Measurements from ENCODE around the gene WNT7B. TPM values are rescaled to one million over a fixed set of nuclear protein-coding genes. Genes with fewer than 3 reads are reported as not detected.

Gene WNT7B
- total and polyA plus RNA-seq, 10 of the 15 experiments (the other 5 are each of a cell fraction or from before 2014, with no cell fraction given), result 0.12 TPM; not detected in 9

DNA sequence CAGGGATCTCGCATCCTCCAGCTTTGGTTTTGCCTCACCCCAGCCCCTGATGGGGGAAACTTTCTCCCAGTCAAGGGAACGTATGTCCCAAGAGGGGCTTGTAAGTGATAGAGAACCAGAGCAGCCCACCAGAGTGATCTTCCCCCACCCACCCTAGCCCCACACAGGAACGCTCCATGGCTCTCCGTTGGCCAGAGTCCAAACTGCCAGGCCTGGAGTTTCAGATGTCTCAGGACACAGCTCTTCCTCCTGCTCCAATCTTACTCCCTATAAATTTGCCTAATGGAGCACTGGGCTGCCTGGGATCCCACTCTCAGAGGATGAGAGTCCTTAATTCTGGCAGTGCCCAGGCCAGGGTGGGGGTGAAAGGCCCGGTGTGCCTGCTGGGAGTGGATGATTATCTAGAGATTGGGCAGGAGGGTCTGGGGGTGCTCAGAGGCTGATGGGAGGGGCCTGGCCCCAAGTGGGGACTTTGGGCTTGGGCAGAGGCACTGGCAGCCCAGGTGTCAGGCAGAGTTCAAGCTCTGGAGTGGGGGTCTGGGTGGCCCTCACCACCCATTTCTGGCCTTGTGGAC is 79.9 kb downstream of the WNT7B start:
- Histone ChIP-seq H4K20me1 (ENCODE audit: control insufficient read depth, insufficient read depth) (no peaks in the 10 kb centered on the region), H3K36me3 (ENCODE audit: control insufficient read depth in 2 of 2, insufficient read depth in 2 of 2, low read length in 1 of 2) (no peaks in the 10 kb centered on the region), H3K27ac (ENCODE audit: control insufficient read depth, insufficient read depth) (no peak overlapping the region), H3K4me2 (ENCODE audit: control insufficient read depth, insufficient read depth) (no peak overlapping the region), H3K9ac (ENCODE audit: control insufficient read depth, insufficient read depth, low read length) (no peak overlapping the region), H2AFZ (ENCODE audit: control insufficient read depth, low read depth, low read length) (no peak overlapping the region), H3K9me3 (replicated peaks; ENCODE audit: control insufficient read depth, insufficient read depth, low read length) (no peaks in the 10 kb centered on the region), H3K4me3 (no peak overlapping the region), H3K4me1 (ENCODE audit: control insufficient read depth, insufficient read depth, low read length) (no peaks in the 10 kb centered on the region), H3K79me2 (ENCODE audit: control insufficient read depth, insufficient read depth, low read length) (no peaks in the 10 kb centered on the region), H3K27me3 (replicated peaks in 1 of 2; ENCODE audit: control insufficient read depth in 2 of 2, insufficient read depth in 2 of 2, low read length in 1 of 2) (no peaks in the 10 kb centered on the region; a peak in 1 of 4 replicates)
- in situ Hi-C loops (cut with MboI) (no loop called here), intact Hi-C loops (cut with micrococcal nuclease; ENCODE audit: unreplicated experiment) (no loop called here)
- SMC1A ChIA-PET (ENCODE audit: uncharacterized antibody, unreplicated experiment), result no interaction called here
- RAD21 ChIA-PET (ENCODE audit: unreplicated experiment), result no interaction called here
- POLR2A ChIA-PET, result interaction anchor here (0.6 kb wide), 1 partner anchor 26 kb away, joined by 3 read pairs; no protein-coding TSS in a partner anchor
- CTCF ChIA-PET, result interaction anchor here (2.5 kb wide), 1 partner anchor 34 kb away, joined by 8 read pairs; no protein-coding TSS in a partner anchor
- no peak for ATAC-seq
- DNase-seq (ENCODE audit: low read depth, low spot score), result no peak
- no TSS peak for BruUV-seq (replicated peaks)
- no peak for FAIRE-seq
- 25% methylated on average over 5 of the region's 5 CpGs for WGBS (ENCODE audit: insufficient coverage, insufficient replicate concordance, low lambda C conversion rate, missing lambda C conversion rate)
- TF ChIP-seq MXI1 (IDR thresholded peaks at IDR 0.05; ENCODE audit: low read depth, low read length) (no peak), TCF7 (IDR thresholded peaks at IDR 0.05; ENCODE audit: borderline replicate concordance) (no peak), TBL1XR1 (IDR thresholded peaks at IDR 0.05; ENCODE audit: low read depth, low read length) (no peak), RB1 (IDR thresholded peaks at IDR 0.05; ENCODE audit: borderline replicate concordance) (no peak), MYC (IDR thresholded peaks at IDR 0.05; ENCODE audit: insufficient read depth, insufficient read length, insufficient replicate concordance, low read length, severe bottlenecking) (no peak), SP1 (IDR thresholded peaks at IDR 0.05; ENCODE audit: low read depth, low read length) (no peak), BACH1 (IDR thresholded peaks at IDR 0.05; ENCODE audit: borderline replicate concordance) (no peak), PAX5 (IDR thresholded peaks at IDR 0.05; ENCODE audit: borderline replicate concordance, low read depth, low read length) (no peak), HCFC1 (IDR thresholded peaks at IDR 0.05; ENCODE audit: low read length) (no peak)
- TF ChIP-seq, protein P1, sequence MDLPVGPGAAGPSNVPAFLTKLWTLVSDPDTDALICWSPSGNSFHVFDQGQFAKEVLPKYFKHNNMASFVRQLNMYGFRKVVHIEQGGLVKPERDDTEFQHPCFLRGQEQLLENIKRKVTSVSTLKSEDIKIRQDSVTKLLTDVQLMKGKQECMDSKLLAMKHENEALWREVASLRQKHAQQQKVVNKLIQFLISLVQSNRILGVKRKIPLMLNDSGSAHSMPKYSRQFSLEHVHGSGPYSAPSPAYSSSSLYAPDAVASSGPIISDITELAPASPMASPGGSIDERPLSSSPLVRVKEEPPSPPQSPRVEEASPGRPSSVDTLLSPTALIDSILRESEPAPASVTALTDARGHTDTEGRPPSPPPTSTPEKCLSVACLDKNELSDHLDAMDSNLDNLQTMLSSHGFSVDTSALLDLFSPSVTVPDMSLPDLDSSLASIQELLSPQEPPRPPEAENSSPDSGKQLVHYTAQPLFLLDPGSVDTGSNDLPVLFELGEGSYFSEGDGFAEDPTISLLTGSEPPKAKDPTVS (IDR thresholded peaks at IDR 0.05; ENCODE audit: low read depth, low read length), result no peak
- TF ChIP-seq, protein P2, sequence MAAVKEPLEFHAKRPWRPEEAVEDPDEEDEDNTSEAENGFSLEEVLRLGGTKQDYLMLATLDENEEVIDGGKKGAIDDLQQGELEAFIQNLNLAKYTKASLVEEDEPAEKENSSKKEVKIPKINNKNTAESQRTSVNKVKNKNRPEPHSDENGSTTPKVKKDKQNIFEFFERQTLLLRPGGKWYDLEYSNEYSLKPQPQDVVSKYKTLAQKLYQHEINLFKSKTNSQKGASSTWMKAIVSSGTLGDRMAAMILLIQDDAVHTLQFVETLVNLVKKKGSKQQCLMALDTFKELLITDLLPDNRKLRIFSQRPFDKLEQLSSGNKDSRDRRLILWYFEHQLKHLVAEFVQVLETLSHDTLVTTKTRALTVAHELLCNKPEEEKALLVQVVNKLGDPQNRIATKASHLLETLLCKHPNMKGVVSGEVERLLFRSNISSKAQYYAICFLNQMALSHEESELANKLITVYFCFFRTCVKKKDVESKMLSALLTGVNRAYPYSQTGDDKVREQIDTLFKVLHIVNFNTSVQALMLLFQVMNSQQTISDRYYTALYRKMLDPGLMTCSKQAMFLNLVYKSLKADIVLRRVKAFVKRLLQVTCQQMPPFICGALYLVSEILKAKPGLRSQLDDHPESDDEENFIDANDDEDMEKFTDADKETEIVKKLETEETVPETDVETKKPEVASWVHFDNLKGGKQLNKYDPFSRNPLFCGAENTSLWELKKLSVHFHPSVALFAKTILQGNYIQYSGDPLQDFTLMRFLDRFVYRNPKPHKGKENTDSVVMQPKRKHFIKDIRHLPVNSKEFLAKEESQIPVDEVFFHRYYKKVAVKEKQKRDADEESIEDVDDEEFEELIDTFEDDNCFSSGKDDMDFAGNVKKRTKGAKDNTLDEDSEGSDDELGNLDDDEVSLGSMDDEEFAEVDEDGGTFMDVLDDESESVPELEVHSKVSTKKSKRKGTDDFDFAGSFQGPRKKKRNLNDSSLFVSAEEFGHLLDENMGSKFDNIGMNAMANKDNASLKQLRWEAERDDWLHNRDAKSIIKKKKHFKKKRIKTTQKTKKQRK (IDR thresholded peaks at IDR 0.05; ENCODE audit: low read depth, low read length), result no peak
- TF ChIP-seq, protein P3, sequence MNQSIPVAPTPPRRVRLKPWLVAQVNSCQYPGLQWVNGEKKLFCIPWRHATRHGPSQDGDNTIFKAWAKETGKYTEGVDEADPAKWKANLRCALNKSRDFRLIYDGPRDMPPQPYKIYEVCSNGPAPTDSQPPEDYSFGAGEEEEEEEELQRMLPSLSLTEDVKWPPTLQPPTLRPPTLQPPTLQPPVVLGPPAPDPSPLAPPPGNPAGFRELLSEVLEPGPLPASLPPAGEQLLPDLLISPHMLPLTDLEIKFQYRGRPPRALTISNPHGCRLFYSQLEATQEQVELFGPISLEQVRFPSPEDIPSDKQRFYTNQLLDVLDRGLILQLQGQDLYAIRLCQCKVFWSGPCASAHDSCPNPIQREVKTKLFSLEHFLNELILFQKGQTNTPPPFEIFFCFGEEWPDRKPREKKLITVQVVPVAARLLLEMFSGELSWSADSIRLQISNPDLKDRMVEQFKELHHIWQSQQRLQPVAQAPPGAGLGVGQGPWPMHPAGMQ (IDR thresholded peaks at IDR 0.05; ENCODE audit: borderline replicate concordance), result no peak
- TF ChIP-seq, protein P4, sequence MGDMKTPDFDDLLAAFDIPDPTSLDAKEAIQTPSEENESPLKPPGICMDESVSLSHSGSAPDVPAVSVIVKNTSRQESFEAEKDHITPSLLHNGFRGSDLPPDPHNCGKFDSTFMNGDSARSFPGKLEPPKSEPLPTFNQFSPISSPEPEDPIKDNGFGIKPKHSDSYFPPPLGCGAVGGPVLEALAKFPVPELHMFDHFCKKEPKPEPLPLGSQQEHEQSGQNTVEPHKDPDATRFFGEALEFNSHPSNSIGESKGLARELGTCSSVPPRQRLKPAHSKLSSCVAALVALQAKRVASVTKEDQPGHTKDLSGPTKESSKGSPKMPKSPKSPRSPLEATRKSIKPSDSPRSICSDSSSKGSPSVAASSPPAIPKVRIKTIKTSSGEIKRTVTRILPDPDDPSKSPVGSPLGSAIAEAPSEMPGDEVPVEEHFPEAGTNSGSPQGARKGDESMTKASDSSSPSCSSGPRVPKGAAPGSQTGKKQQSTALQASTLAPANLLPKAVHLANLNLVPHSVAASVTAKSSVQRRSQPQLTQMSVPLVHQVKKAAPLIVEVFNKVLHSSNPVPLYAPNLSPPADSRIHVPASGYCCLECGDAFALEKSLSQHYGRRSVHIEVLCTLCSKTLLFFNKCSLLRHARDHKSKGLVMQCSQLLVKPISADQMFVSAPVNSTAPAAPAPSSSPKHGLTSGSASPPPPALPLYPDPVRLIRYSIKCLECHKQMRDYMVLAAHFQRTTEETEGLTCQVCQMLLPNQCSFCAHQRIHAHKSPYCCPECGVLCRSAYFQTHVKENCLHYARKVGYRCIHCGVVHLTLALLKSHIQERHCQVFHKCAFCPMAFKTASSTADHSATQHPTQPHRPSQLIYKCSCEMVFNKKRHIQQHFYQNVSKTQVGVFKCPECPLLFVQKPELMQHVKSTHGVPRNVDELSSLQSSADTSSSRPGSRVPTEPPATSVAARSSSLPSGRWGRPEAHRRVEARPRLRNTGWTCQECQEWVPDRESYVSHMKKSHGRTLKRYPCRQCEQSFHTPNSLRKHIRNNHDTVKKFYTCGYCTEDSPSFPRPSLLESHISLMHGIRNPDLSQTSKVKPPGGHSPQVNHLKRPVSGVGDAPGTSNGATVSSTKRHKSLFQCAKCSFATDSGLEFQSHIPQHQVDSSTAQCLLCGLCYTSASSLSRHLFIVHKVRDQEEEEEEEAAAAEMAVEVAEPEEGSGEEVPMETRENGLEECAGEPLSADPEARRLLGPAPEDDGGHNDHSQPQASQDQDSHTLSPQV (IDR thresholded peaks at IDR 0.05), result no peak
